K562 (cell line): ENCODE data around the gene ADPRH.

Source experiments
- ARNT ChIP-seq, 2 experiments: fragments of 450-650 bp; IDR thresholded peaks; 2 replicates each; pipeline ENCODE4 v1.6.1; 2016; ENCODE audit warnings: mild to moderate bottlenecking in 1 of 2
- MIER1 ChIP-seq: fragments of 450-650 bp; IDR thresholded peaks from 2 replicates; pipeline ENCODE4 v1.6.1; 2016; ENCODE audit warnings: antibody characterized with exemption, mild to moderate bottlenecking, low read depth
- POLR2AphosphoS5 ChIP-seq: IDR thresholded peaks from 2 replicates; pipeline ENCODE4 v1.6.1; 2011; ENCODE audit warnings: mild to moderate bottlenecking, low read depth, low read length, moderate library complexity; ENCODE audit not compliant: control insufficient read depth, insufficient read depth
- ZNF121 ChIP-seq: sonication (generic); formaldehyde crosslinking; conservative IDR thresholded peaks from 2 replicates; pipeline ENCODE4 v1.8.0; 2022; ENCODE audit warnings: missing genetic modification reagents
- TF ChIP-seq, protein P1 (sequence below), 3 experiments: IDR thresholded peaks in 2 of 3; conservative IDR thresholded peaks in 1 of 3; 2 replicates each; pipeline ENCODE4 v1.5.1; 2011 to 2012; ENCODE audit warnings: low read length in 3 of 3, mild to moderate bottlenecking in 3 of 3, control low read depth in 2 of 3, improper control_type of control experiment in 1 of 3, inconsistent platforms in 1 of 3, low read depth in 1 of 3, mixed read lengths in 1 of 3, moderate library complexity in 1 of 3; ENCODE audit not compliant: insufficient read depth in 2 of 3
- TF ChIP-seq, protein P2 (sequence below): fragments of 450-650 bp; IDR thresholded peaks from 2 replicates; pipeline ENCODE4 v1.6.1; 2016; ENCODE audit warnings: antibody characterized with exemption

- TF ChIP-seq, protein P1, sequence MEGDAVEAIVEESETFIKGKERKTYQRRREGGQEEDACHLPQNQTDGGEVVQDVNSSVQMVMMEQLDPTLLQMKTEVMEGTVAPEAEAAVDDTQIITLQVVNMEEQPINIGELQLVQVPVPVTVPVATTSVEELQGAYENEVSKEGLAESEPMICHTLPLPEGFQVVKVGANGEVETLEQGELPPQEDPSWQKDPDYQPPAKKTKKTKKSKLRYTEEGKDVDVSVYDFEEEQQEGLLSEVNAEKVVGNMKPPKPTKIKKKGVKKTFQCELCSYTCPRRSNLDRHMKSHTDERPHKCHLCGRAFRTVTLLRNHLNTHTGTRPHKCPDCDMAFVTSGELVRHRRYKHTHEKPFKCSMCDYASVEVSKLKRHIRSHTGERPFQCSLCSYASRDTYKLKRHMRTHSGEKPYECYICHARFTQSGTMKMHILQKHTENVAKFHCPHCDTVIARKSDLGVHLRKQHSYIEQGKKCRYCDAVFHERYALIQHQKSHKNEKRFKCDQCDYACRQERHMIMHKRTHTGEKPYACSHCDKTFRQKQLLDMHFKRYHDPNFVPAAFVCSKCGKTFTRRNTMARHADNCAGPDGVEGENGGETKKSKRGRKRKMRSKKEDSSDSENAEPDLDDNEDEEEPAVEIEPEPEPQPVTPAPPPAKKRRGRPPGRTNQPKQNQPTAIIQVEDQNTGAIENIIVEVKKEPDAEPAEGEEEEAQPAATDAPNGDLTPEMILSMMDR (IDR thresholded peaks at IDR 0.05 in 2 of 3, conservative IDR thresholded peaks at IDR 0.05 in 1 of 3; ENCODE audit: insufficient read depth in 2 of 3, low read depth in 1 of 3, low read length in 3 of 3): peak; percentile 47 to 60 (median 57)
- no peak for TF ChIP-seq POLR2AphosphoS5
- TF ChIP-seq, protein P2, sequence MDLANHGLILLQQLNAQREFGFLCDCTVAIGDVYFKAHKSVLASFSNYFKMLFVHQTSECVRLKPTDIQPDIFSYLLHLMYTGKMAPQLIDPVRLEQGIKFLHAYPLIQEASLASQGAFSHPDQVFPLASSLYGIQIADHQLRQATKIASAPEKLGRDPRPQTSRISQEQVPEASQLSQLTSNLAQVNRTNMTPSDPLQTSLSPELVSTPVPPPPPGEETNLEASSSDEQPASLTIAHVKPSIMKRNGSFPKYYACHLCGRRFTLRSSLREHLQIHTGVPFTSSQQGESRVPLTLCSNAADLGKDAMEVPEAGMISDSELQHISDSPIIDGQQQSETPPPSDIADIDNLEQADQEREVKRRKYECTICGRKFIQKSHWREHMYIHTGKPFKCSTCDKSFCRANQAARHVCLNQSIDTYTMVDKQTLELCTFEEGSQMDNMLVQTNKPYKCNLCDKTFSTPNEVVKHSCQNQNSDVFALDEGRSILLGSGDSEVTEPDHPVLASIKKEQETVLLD: no peak
- no peak for TF ChIP-seq ARNT (IDR thresholded peaks at IDR 0.05)
- no peak for TF ChIP-seq ZNF121 (CRISPR knock-in tag)
- TF ChIP-seq MIER1: no peak
These were observed 21.4 kb downstream of the ADPRH start for GRCh38 chr3:119600732-119601131.
